ENCODE measurements around the gene PON3. TPM values are rescaled to one million over a fixed set of nuclear protein-coding genes. Genes with fewer than 3 reads are reported as not detected.

PON3 gene
- total and polyA plus RNA-seq, 2 of the 4 experiments (the other 2 are of a cell fraction) = not detected

- Histone ChIP-seq H2AK5ac (ENCODE audit: low read depth, low read length) (no peak overlapping the region), H2BK15ac (ENCODE audit: low read depth, low read length) (no peak overlapping the region), H3K9me3 (ENCODE audit: control insufficient read depth, insufficient read depth, low read length) (no peaks in the 10 kb centered on the region), H4K8ac (ENCODE audit: low read depth in 2 of 2, low read length in 2 of 2) (no peak overlapping the region), H3K27ac (ENCODE audit: insufficient read depth, low read length) (no peak overlapping the region), H4K91ac (ENCODE audit: insufficient read depth, low read depth, low read length) (no peak overlapping the region), H3K56ac (ENCODE audit: extremely low read depth, insufficient read depth, low read length) (no peak overlapping the region), H3K18ac (ENCODE audit: low read depth, low read length) (no peak overlapping the region), H2BK5ac (ENCODE audit: low read depth, low read length, poor library complexity, severe bottlenecking) (no peak overlapping the region), H2AFZ (replicated peaks; ENCODE audit: low read length, poor library complexity) (no peak overlapping the region), H4K5ac (ENCODE audit: low read depth, low read length) (no peak overlapping the region), H3K27me3 (ENCODE audit: control insufficient read depth, insufficient read depth, low read length) (no peaks in the 10 kb centered on the region), H3K23ac (ENCODE audit: low read depth, low read length) (no peak overlapping the region), H3K79me1 (ENCODE audit: low read depth in 1 of 2, low read length in 2 of 2) (peaks cover 22 to 24% of the 10 kb centered on the region in 2 experiments), H3K4me2 (ENCODE audit: low read depth, low read length) (no peak overlapping the region), H3K4me1 (ENCODE audit: control insufficient read depth, insufficient read depth, low read length) (peaks cover 5% of the 10 kb centered on the region), H2AK9ac (replicated peaks; ENCODE audit: low read depth, low read length, poor library complexity) (no peak overlapping the region), H4K20me1 (ENCODE audit: insufficient read depth, low read length) (no peaks in the 10 kb centered on the region), H2BK120ac (ENCODE audit: low read depth, low read length) (no peak overlapping the region), H2BK20ac (ENCODE audit: low read depth, low read length) (no peak overlapping the region), H3K9me1 (ENCODE audit: insufficient read depth, low read length) (peaks cover 5% of the 10 kb centered on the region), H3K14ac (replicated peaks; ENCODE audit: low read depth, low read length) (no peak overlapping the region), H3K9ac (ENCODE audit: low read depth, low read length) (no peak overlapping the region), H3K4me3 (ENCODE audit: insufficient read depth, low read depth, low read length) (no peak overlapping the region), H3K36me3 (ENCODE audit: control insufficient read depth, insufficient read depth, low read length) (no peaks in the 10 kb centered on the region; the same call in none of the 2 replicates), H3K4ac (ENCODE audit: low read depth, low read length) (no peak overlapping the region)
- intact Hi-C loops (cut with micrococcal nuclease) = no loop called here
- ChIA-PET POLR2A (ENCODE audit: unreplicated experiment) (interaction anchor here (0.6 kb wide), 1 partner anchor 541 kb away, joined by 3 read pairs; no protein-coding TSS in a partner anchor), CTCF (interaction anchor here (1.3 kb wide), 1 partner anchor 26 kb away, joined by 3 read pairs; no protein-coding TSS in a partner anchor)
- DNase-seq (no peak), ATAC-seq (ENCODE audit: low read depth) (no peak)
- no CpG with 5 or more reads among the region's 4 CpGs for WGBS, 2 experiments (ENCODE audit: extremely low coverage in 2 of 2, insufficient read length in 1 of 2)
- dilution Hi-C loops (cut with HindIII; ENCODE audit: low sequenced_read_pairs, unreplicated experiment) = no loop called here
- no peak for TF ChIP-seq POLR2A (IDR thresholded peaks at IDR 0.05; ENCODE audit: low read depth, low read length)
- no peak for TF ChIP-seq USF2 (IDR thresholded peaks at IDR 0.05; ENCODE audit: low read depth, low read length)
- TF ChIP-seq, protein P1, sequence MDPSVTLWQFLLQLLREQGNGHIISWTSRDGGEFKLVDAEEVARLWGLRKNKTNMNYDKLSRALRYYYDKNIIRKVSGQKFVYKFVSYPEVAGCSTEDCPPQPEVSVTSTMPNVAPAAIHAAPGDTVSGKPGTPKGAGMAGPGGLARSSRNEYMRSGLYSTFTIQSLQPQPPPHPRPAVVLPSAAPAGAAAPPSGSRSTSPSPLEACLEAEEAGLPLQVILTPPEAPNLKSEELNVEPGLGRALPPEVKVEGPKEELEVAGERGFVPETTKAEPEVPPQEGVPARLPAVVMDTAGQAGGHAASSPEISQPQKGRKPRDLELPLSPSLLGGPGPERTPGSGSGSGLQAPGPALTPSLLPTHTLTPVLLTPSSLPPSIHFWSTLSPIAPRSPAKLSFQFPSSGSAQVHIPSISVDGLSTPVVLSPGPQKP (IDR thresholded peaks at IDR 0.05; ENCODE audit: borderline replicate concordance, low read depth, low read length) = no peak
- no peak for TF ChIP-seq MXI1 (IDR thresholded peaks at IDR 0.05; ENCODE audit: borderline replicate concordance, low read depth, low read length)
- TF ChIP-seq SMC3 (IDR thresholded peaks at IDR 0.05; ENCODE audit: low read depth, low read length) = no peak
- no peak for TF ChIP-seq BHLHE40 (IDR thresholded peaks at IDR 0.05; ENCODE audit: low read depth, low read length)
- no peak for TF ChIP-seq RCOR1 (IDR thresholded peaks at IDR 0.05; ENCODE audit: insufficient replicate concordance, low read length)
- no peak for TF ChIP-seq RFX5 (IDR thresholded peaks at IDR 0.05; ENCODE audit: low read depth, low read length)
- TF ChIP-seq MAZ (IDR thresholded peaks at IDR 0.05; ENCODE audit: borderline replicate concordance, low read depth, low read length) = no peak
- TF ChIP-seq MAFK (IDR thresholded peaks at IDR 0.05; ENCODE audit: low read depth, low read length) = no peak
- TF ChIP-seq CEBPB (IDR thresholded peaks at IDR 0.05; ENCODE audit: low read depth, low read length) = no peak
- no peak for TF ChIP-seq CHD1 (IDR thresholded peaks at IDR 0.05; ENCODE audit: low read depth, low read length)
- TF ChIP-seq CTCF (conservative IDR thresholded peaks at IDR 0.05; ENCODE audit: low read depth, low read length) = no peak
- in situ Hi-C loops (cut with MboI; ENCODE audit: low sequenced_read_pairs) = no loop called here
- no TSS peak for BruUV-seq (replicated peaks)
These were observed 40.2 kb upstream of the PON3 start for GRCh38 chr7:95436407-95436806.

Data from IMR-90 (cell line).